ENCODE results near the gene CDH13. TPM values are rescaled to one million over a fixed set of nuclear protein-coding genes. Genes with fewer than 3 reads are reported as not detected.

The CDH13 gene
- total RNA-seq, 4 donors from 2014 or later = 2.0 to 6.6 (median 4.1) TPM; not detected in 1

GRCh38 chr16:82808036-82808435 lies 181.3 kb downstream of the CDH13 start:
- TF ChIP-seq CTCF (IDR thresholded peaks at IDR 0.05) (no peak), POLR2A (IDR thresholded peaks at IDR 0.05) (no peak)
- H3K27ac ChIP-seq = no peak overlapping the region
- DNase-seq = no peak
- H3K4me1 ChIP-seq = no peaks in the 10 kb centered on the region
- no peaks in the 10 kb centered on the region for H3K9me3 ChIP-seq
- H3K4me3 ChIP-seq = no peak overlapping the region
- H3K36me3 ChIP-seq = no peaks in the 10 kb centered on the region
- H3K27me3 ChIP-seq = no peaks in the 10 kb centered on the region

- Histone ChIP-seq H3K4me3 (no peak overlapping the region), H3K9me3 (no peaks in the 10 kb centered on the region), H3K27ac (no peak overlapping the region), H3K36me3 (no peaks in the 10 kb centered on the region), H3K4me1 (no peaks in the 10 kb centered on the region), H3K27me3 (no peaks in the 10 kb centered on the region)
- no peak for DNase-seq
- TF ChIP-seq POLR2A (IDR thresholded peaks at IDR 0.05) (no peak), CTCF (IDR thresholded peaks at IDR 0.05) (no peak)
Observed at GRCh38 chr16:82810077-82810476, 183.3 kb downstream of the CDH13 start.

GRCh38 chr16:82814059-82814458 lies 187.3 kb downstream of the CDH13 start:
- H3K27me3 ChIP-seq = no peaks in the 10 kb centered on the region
- TF ChIP-seq POLR2A (IDR thresholded peaks at IDR 0.05) = no peak
- no peak for TF ChIP-seq CTCF (IDR thresholded peaks at IDR 0.05)
- no peak overlapping the region for H3K4me3 ChIP-seq
- no peaks in the 10 kb centered on the region for H3K4me1 ChIP-seq
- H3K9me3 ChIP-seq = no peaks in the 10 kb centered on the region
- no peaks in the 10 kb centered on the region for H3K36me3 ChIP-seq
- no peak for DNase-seq
- no peak overlapping the region for H3K27ac ChIP-seq

GRCh38 chr16:82819286-82819685 lies 192.5 kb downstream of the CDH13 start:
- Histone ChIP-seq H3K27ac (no peak overlapping the region), H3K9me3 (no peaks in the 10 kb centered on the region), H3K27me3 (no peaks in the 10 kb centered on the region), H3K4me3 (no peak overlapping the region), H3K36me3 (no peaks in the 10 kb centered on the region), H3K4me1 (no peaks in the 10 kb centered on the region)
- TF ChIP-seq POLR2A (IDR thresholded peaks at IDR 0.05) (no peak), CTCF (IDR thresholded peaks at IDR 0.05) (no peak)
- DNase-seq = no peak

GRCh38 chr16:82820855-82821254 lies 194.1 kb downstream of the CDH13 start:
- Histone ChIP-seq H3K36me3 (no peaks in the 10 kb centered on the region), H3K4me1 (no peaks in the 10 kb centered on the region), H3K4me3 (no peak overlapping the region), H3K9me3 (no peaks in the 10 kb centered on the region), H3K27ac (no peak overlapping the region), H3K27me3 (no peaks in the 10 kb centered on the region)
- no peak for DNase-seq
- no peak for TF ChIP-seq CTCF (IDR thresholded peaks at IDR 0.05)

- no peaks in the 10 kb centered on the region for H3K9me3 ChIP-seq
- H3K36me3 ChIP-seq = no peaks in the 10 kb centered on the region
- H3K27ac ChIP-seq = no peak overlapping the region
- H3K4me1 ChIP-seq = no peaks in the 10 kb centered on the region
- TF ChIP-seq POLR2A (IDR thresholded peaks at IDR 0.05) (no peak), CTCF (IDR thresholded peaks at IDR 0.05) (no peak)
- no peak overlapping the region for H3K4me3 ChIP-seq
- DNase-seq = no peak
- no peaks in the 10 kb centered on the region for H3K27me3 ChIP-seq
Observed at GRCh38 chr16:82824408-82824807, 197.6 kb downstream of the CDH13 start.

Measured in Peyer's patch (tissue), 4 donors.